SK-N-DZ (cell line): ENCODE measurements around the gene FBLN1.
A peak's percentile ranks its signal among the peaks of the same experiment; 100 is the strongest.

Experiments
- DNase-seq: peaks from one replicate; pipeline ENCODE4 v3.0.0-alpha.2; 2015; ENCODE audit warnings: low spot score

The FBLN1 gene

GRCh38 chr22:45564349-45565030 lies 61.8 kb downstream of the FBLN1 start:
- no peak for DNase-seq

DNA sequence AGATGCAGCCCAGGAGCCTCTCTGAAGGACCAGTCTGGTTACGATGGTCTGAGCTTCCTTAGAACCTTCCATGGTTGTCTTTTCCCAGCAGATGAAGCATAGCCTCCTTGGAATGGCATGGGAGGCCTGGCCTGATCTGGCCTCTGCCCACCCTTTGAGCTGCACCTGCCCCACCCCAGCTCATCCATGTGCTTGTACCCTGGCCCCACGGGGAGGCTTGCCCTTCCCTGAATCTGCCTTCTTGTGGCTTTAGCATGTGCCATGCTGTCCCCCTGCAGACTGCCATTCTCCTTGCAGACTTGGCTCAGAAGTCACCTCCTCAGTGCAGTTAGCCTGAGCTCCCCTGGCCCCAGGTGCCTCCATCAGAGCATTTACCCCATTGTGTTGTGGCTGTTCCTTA lies 62.5 kb downstream of the FBLN1 start:
- DNase-seq = no peak

- no peak for DNase-seq
Measured at GRCh38 chr22:45565973-45566372, 63.3 kb downstream of the FBLN1 start.

- no peak for DNase-seq
Measured at GRCh38 chr22:45568213-45568612, 65.5 kb downstream of the FBLN1 start.

DNA sequence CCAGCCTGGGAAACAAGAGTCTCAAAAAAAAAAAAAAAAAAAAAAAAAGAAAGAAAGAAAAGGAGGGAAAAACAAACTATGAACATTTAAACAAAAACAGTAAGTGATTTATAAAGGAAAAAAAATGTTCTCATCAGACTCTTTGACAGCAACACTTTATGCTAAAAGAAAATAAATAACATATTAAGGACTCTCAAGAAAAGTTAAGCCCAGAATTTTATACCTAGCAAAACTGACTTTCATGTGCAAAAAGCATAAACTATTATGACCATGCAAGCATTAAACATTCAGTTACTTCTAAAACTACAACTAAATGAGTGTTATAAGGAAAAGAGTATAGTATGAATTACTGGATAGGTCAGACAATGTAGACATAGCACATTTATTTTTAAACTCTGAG lies 68.4 kb downstream of the FBLN1 start:
- DNase-seq = no peak

GRCh38 chr22:45572444-45572843 lies 69.8 kb downstream of the FBLN1 start:
- DNase-seq = no peak

- no peak for DNase-seq
Measured at GRCh38 chr22:45574069-45574703, 71.5 kb downstream of the FBLN1 start.

DNA sequence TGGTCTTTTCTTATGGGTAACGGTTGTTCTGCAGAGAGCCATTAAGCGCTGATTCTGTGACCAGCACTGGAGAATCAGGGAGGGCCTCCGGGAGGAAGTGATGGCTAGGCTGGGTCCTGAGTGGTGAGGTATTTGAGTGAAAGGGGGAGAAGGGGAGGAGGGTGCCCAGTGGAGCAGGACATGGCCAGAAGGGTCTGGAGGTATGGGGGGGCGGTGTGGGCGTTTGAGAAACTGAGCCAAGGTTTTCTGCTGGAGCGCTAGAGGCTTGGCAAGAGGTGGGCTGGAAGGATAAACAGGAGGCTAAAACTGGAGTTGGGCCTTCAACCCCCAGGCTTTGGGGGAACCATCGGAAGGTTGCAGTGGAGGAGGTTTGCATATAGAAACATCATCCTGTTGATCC lies 72.5 kb downstream of the FBLN1 start:
- no peak for DNase-seq

GRCh38 chr22:45575607-45576272 lies 73.1 kb downstream of the FBLN1 start:
- no peak for DNase-seq

DNA sequence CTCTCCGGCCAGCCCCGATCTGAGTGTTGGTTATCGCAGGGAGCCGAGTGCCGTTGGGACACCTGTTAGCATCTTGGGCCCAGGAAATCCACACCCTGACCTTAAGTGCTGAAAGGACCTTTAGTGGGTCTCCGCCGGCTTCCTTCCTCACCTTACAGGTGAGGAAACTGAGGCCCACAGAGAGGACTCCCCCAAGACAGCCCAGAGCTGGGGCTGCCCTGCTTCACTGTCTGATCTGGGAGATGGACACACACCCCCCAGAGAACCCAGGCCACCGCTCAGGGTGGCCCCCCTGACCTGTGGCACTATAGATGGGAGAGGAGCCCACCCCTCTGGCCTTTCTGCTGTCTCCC lies 73.6 kb downstream of the FBLN1 start:
- no peak for DNase-seq

GRCh38 chr22:45576730-45577464 lies 74.2 kb downstream of the FBLN1 start:
- no peak for DNase-seq

DNA sequence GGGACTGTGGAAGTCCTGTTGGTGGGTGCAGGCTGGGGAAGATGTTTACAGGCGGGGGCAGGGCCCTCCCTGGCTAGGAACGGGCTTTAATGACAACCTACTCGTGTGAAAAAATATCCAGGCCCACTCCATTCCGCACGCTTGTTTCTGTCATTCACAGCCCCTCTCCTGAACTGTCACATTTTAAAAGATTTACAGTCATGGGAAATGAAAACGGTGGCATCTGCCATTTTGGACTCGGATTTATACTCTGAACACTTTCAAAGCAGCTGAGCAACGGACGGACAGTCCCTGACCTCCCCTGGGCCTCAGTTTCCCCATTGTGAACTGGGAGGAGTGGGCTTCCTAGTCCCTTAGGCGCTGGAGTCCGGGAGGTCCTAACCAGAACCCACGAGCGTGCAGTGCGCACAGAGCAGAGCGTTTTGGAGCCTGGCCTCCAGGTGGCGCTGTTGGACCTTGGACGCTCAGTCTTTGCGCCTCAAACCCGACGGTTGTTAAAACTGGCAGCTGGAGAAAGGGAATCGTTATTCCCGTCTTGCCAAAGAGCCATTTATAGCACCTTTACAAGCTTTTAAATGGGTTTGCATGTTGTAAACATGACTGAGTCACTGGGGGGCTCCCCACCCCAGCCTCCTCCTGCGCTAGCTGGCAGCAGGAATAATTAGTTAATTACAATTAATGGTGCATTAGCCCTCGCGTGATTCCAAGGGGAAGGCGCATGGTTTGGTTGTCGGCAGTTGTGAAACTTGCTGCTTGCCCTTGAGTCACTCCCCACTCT lies 75.3 kb downstream of the FBLN1 start:
- DNase-seq = peak; percentile 78

DNA sequence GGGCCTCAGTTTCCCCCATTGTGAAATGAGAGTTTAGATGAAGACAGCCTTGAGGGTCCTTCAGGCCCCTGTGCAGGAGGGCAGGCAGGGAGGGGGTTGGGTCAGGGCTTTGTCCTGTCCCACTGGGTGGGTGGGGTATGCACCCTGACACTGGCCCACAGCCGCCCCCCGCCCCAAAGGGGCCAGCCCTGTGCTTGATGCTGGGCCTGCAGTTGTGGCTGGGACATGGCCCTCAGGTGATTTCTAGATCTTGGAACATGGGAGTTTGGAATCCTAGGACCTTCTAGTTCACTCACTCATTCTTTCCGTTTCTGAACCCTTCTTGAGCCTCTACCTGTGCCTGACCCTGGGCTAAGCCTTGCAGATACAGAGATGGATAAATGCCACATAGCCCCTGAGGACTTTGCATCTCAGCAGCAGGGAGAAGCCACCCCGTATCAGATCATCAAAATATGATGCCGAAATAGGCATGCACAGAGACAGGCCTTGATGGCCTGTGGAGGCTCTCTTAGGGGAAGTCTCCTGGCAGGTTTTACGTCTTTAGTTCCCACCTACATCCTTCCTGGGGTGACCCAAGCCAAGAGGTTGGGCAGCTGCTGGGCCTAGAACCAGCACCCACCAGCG lies 76.0 kb downstream of the FBLN1 start:
- no peak for DNase-seq

GRCh38 chr22:45579306-45579705 lies 76.6 kb downstream of the FBLN1 start:
- DNase-seq = no peak

DNA sequence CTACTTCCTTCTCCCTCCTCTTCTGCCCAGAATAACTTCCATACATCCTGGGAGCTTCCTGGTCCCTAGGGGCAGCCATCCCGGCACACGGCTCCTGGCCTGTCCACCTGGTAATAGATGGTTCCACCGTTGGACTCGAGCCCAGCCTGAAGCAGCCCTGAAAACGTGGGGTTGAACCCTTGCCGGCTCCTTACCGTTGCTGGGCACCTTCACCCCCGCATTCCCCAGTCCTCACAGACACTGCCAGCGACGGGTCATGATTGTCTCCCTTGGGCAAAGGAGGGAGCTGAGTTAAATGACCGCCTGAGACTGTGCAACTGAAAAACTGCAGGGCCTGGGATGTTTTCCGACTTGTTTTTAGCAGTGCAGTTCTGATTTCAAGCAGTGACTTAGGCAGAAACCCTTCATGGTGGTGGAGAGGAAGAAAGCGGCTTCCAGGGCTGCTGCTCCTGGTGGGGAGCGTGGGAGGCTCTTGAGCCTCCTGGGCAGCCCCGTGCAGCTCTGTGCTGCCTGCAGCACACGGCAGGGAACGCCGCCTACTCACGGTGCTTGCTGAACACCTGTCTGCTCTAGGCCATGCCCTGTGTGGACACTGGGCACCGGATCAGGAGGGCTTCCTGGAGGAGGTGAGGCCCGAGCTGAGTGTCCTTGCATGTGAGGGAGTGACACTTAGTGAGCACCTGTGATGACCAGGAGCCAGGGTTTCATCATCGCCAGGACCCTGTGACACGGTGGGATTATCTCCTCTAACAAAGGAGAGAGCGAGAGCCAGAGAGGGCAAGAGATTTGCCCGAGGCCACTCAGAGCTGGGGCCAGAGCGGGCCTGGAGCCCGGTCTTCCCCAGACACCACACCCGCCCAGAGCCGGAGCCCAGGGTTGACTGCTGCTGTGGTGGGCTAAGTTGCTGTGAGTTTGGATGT lies 77.4 kb downstream of the FBLN1 start:
- no peak for DNase-seq

- no peak for DNase-seq
Measured at GRCh38 chr22:45580726-45581381, 78.2 kb downstream of the FBLN1 start.

DNA sequence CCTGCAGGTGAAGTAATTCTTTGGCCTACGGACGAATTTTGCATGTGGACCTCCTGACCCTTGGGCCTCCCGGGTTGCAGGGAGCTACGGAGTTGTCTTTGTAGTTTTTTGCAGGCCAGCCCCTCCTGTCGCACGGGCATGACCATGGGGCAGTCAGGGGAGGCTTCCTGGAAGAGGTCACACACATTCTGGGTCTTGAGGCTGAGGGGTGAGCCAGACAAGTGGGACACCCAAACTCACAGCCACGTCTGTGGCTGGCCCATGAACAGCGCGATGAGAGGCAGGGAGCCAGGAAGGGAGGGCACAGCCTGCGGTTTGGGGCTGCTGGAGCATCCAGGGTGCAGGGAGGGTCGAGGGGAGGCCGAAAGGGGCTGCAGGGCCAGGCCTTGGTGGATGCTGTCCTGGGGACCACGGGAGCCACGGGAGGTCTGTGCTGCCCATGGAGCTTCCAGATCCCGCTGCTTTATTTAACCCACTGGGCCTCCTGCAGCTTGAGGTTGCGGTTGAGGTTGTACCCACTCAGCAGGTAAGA lies 78.9 kb downstream of the FBLN1 start:
- DNase-seq = no peak

DNA sequence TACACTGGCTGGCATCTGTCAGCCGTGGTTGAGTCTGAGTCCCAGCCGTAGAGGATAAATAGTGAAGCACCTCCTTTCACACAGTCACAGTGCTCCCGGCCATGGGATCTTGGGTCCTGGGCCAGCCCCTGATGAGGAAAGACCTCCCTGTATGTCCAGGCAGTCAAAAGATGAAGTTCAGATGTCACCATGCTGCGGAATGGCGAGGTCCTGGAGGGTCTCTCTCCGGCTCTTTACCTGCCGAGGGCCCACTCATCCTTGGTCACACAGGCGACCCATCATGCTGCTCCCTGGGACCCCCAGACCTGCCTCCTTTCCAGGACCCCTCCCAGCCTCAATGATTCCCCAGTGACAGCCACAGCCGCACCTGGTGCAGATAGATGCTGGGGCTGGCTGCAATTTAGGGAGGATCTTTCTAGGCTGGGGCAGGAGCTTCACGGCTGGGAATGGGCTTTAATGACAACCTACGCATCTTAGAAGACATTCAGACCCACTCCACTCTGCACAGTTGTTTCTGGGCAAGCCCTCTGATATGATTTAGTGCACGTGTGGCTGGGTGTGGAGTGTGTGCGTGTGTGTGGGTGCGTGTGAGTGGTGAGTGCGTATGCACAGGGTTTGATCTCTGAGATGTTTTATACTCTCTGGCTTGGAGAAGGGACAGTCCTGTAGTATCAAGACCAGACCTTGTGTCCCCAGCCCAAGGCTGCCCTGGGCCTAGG lies 79.7 kb downstream of the FBLN1 start:
- no peak for DNase-seq

DNA sequence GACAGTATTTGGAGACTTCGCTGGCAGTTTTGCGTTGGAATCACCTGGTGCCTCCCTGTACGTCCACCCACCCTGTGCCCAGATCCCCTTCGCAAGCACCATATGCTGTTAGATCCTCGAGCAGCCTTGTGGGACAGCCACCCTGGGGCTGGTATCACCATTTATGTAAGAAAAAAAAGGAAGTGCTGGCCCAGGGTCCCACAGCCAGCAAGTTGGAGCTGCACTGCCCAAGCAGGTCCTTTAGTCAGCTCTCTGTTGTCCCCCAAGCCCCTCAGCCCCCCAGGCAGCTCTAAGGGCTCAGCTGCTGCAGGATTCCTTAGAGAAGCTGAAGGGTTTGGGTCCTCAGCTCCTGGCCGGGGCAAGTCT lies 80.3 kb downstream of the FBLN1 start:
- no peak for DNase-seq
